A673 (cell line): ENCODE results near the gene PPM1E. TPM values are rescaled to one million over a fixed set of nuclear protein-coding genes. Genes with fewer than 3 reads are reported as not detected.
A peak's percentile ranks its signal among the peaks of the same experiment; 100 is the strongest.

Experiments
- BruUV-seq: library from RNA; stranded (reverse); fragments of 400-500 nt; replicated peaks from 2 replicates; lab custom pipeline; 2021; lab: Mats Ljungman, UMichigan
- CTCF ChIA-PET: fragments of 300-600 bp; sonication (Branson Sonifier 250); formaldehyde crosslinking; loops from one replicate; lab custom pipeline; 2022; ENCODE audit warnings: antibody characterized with exemption; lab: Charles Lee
- POLR2A ChIA-PET: fragments of 300-600 bp; sonication (Branson Sonifier 250); formaldehyde crosslinking; loops from one replicate; lab custom pipeline; 2022; ENCODE audit warnings: antibody characterized with exemption; ENCODE audit not compliant: low non-redundant PET; lab: Charles Lee
- DNase-seq: peaks from one replicate; pipeline ENCODE4 v3.0.0-alpha.2; 2015; ENCODE audit warnings: low spot score
- H3K27ac ChIP-seq: fragments of 200-600 bp; sonication (generic); 2 replicates; pipeline ENCODE4 v1.5.1; 2016; ENCODE audit warnings: mixed run types, low read depth, mild to moderate bottlenecking, mixed read lengths, antibody characterized with exemption, low read length; ENCODE audit not compliant: poor library complexity, severe bottlenecking
- H3K27me3 ChIP-seq: fragments of 200-600 bp; sonication (generic); replicated peaks from 2 replicates; pipeline ENCODE4 v1.6.1; 2017; ENCODE audit warnings: mixed run types, low read depth, mild to moderate bottlenecking, mixed read lengths, antibody characterized with exemption, low read length; ENCODE audit not compliant: insufficient read depth, poor library complexity
- H3K36me3 ChIP-seq: fragments of 200-600 bp; sonication (generic); 2 replicates; pipeline ENCODE4 v1.6.1; 2016; ENCODE audit warnings: mixed run types, mild to moderate bottlenecking, mixed read lengths, antibody characterized with exemption, low read length; ENCODE audit not compliant: insufficient read depth, poor library complexity, severe bottlenecking
- H3K4me1 ChIP-seq: fragments of 200-600 bp; sonication (generic); 2 replicates; pipeline ENCODE4 v1.6.1; 2017; ENCODE audit warnings: mixed run types, mild to moderate bottlenecking, mixed read lengths, antibody characterized with exemption, low read length; ENCODE audit not compliant: insufficient read depth, poor library complexity, severe bottlenecking
- H3K4me3 ChIP-seq: fragments of 200-600 bp; sonication (generic); 2 replicates; pipeline ENCODE4 v1.5.1; 2016; ENCODE audit warnings: low read depth, mixed run types, mild to moderate bottlenecking, mixed read lengths, low read length; ENCODE audit not compliant: poor library complexity, severe bottlenecking
- H3K9me3 ChIP-seq: fragments of 200-600 bp; sonication (generic); 2 replicates; pipeline ENCODE4 v1.6.1; 2016; ENCODE audit warnings: mixed run types, low read depth, mild to moderate bottlenecking, mixed read lengths, antibody characterized with exemption, low read length; ENCODE audit not compliant: poor library complexity, severe bottlenecking
- CTCF ChIP-seq: fragments of 300-800, 200-600 bp; sonication (generic); conservative IDR thresholded peaks from 2 replicates; pipeline ENCODE4 v1.5.1; 2017; ENCODE audit warnings: low read depth, mild to moderate bottlenecking, antibody characterized with exemption, low read length, moderate library complexity, mixed read lengths
- EZH2 ChIP-seq: fragments of 200-600 bp; sonication (generic); IDR thresholded peaks from 2 replicates; pipeline ENCODE4 v1.6.1; 2017; ENCODE audit warnings: borderline replicate concordance, low read depth, mild to moderate bottlenecking, mixed read lengths, antibody characterized with exemption, low read length; ENCODE audit not compliant: poor library complexity, severe bottlenecking
- intact Hi-C: fragments of 100-400 bp; cut with micrococcal nuclease; formaldehyde crosslinking; loops from one replicate; pipeline ENCODE4 v1.10.0; 2022; ENCODE audit not compliant: unreplicated experiment
- total RNA-seq: library from RNA; stranded (reverse); gene quantifications from 2 replicates; pipeline ENCODE4 v1.2.3, GENCODE V29; 2021

PPM1E gene
- total RNA-seq, 1 experiment from 2014 or later: 6.0 TPM

DNA sequence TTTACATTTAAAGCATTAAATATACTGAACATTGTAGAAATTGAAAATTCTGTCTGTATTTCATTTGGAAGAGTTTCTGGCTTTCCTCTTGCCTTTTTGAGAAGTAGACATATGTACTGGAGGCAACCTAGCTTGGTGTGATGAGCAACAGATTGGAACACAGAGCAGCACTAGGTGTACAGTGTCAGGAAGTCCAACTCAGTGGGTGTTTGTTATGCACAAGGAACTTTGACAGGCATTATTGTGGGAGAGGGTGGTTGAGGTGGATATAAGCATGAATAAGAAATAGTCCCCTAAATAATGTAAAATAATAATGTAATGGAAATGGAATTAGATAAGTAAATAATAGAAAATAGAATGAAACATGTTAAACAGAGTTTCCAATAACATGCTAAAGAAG is 58.1 kb downstream of the PPM1E start:
- Histone ChIP-seq H3K36me3 (no peaks in the 10 kb centered on the region), H3K27ac (no peak overlapping the region), H3K27me3 (no peaks in the 10 kb centered on the region), H3K9me3 (no peaks in the 10 kb centered on the region), H3K4me3 (no peak overlapping the region), H3K4me1 (no peaks in the 10 kb centered on the region)
- intact Hi-C loops: no loop called here
- CTCF ChIA-PET: no interaction called here
- POLR2A ChIA-PET: no interaction called here
- DNase-seq: no peak
- TF ChIP-seq CTCF (no peak), EZH2 (no peak)
- no TSS peak for BruUV-seq

DNA sequence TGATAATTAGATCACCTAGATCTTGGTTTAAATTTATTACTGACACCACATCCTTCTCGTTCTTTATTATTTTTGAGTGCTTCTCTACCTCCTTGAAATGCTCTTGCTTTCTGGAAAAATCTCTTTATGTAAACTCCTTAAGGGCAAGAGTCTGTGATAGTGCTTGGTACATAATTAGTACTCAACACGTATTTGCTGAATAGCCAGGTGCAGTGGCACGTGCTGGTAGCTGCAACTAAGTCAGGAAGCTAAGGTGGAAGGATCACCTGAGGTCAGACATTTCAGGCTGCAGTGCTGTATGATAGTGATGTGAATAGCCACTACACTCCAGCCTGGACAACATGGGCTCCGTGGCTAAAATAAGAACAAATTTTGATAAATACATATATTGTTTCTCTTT is 63.0 kb downstream of the PPM1E start:
- DNase-seq: no peak
- H3K27ac ChIP-seq: no peak overlapping the region
- CTCF ChIA-PET: no interaction called here
- H3K27me3 ChIP-seq: no peaks in the 10 kb centered on the region
- TF ChIP-seq EZH2 (no peak), CTCF (no peak)
- no peaks in the 10 kb centered on the region for H3K9me3 ChIP-seq
- BruUV-seq: no TSS peak
- no peaks in the 10 kb centered on the region for H3K4me1 ChIP-seq
- H3K4me3 ChIP-seq: no peak overlapping the region
- POLR2A ChIA-PET: no interaction called here
- H3K36me3 ChIP-seq: no peaks in the 10 kb centered on the region
- intact Hi-C loops: no loop called here

DNA sequence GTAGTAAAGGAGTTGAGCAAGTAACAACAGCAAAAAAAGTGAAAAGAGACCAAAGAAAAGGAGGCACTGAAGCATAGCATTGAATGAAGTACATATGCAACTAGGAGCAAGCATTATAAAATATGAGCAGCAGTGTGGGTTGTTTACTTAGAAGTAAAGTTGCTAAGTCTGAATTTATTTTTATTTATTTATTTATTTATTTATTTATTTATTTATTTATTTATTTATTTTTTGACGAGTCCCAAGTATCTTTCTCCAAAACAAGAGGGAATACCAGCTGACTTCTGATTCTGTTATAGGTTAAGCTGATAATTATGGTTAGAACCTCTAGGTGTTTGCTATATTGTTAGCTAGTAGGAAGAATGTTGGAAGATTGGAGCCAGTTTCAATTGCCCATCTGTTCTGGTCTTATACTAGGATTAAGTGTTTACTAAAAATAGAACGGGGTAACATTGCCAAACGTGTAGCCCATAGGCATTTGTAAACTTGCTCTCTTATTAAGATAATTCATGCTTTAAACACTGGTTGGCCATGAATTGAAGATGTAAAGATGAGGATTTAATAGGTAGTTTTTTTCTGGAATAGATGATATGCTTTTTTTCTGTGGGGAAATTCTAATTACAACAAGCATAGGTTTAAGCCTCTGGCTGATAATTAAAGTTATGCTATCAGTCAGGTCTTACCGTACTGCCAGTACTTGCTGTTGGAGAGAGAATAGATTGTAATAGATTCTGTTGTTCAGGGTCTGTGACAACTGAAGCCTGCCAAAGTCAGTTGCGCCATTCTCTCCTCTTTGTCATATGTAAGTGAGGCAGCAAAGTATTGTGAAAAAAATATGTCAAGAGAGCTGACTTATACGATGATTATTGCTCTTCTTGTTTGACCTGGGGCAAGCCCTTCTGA is 66.7 kb downstream of the PPM1E start:
- intact Hi-C loops: no loop called here
- no peaks in the 10 kb centered on the region for H3K4me1 ChIP-seq
- no peak overlapping the region for H3K27ac ChIP-seq
- no TSS peak for BruUV-seq
- peak; percentile 11 for DNase-seq
- TF ChIP-seq CTCF: no peak
- TF ChIP-seq EZH2: no peak
- no peaks in the 10 kb centered on the region for H3K9me3 ChIP-seq
- no peaks in the 10 kb centered on the region for H3K36me3 ChIP-seq
- H3K4me3 ChIP-seq: no peak overlapping the region
- H3K27me3 ChIP-seq: no peaks in the 10 kb centered on the region
- CTCF ChIA-PET: interaction anchor here (0.7 kb wide), 1 partner anchor 250 kb away, joined by 5 read pairs; no protein-coding TSS in a partner anchor
- POLR2A ChIA-PET: no interaction called here
